K562 (cell line): ENCODE data around the gene MPHOSPH9. TPM values are rescaled to one million over a fixed set of nuclear protein-coding genes. Genes with fewer than 3 reads are reported as not detected.

ENCODE experiments used
- DMBX1 ChIP-seq: fragments of 250-450 bp; sonication (Bioruptor Pico); IDR thresholded peaks from 2 replicates; pipeline ENCODE4 v1.8.0; 2022; ENCODE audit warnings: inconsistent platforms, mild to moderate bottlenecking, moderate library complexity, borderline replicate concordance
- FOXP1 ChIP-seq: sonication (generic); formaldehyde crosslinking; IDR thresholded peaks from 2 replicates; pipeline ENCODE4 v1.8.0; 2022; ENCODE audit warnings: mild to moderate bottlenecking, missing genetic modification reagents
- MCM2 ChIP-seq: fragments of 450-650 bp; IDR thresholded peaks from 2 replicates; pipeline ENCODE4 v1.6.1; 2017; ENCODE audit warnings: low read depth, mild to moderate bottlenecking
- MCM3 ChIP-seq: fragments of 450-650 bp; IDR thresholded peaks from 2 replicates; pipeline ENCODE4 v1.6.1; 2016
- NR1H2 ChIP-seq: sonication (generic); formaldehyde crosslinking; IDR thresholded peaks from 2 replicates; pipeline ENCODE4 v1.4.0; 2020; ENCODE audit warnings: mild to moderate bottlenecking, missing genetic modification reagents
- PCBP1 ChIP-seq: fragments of 200-400 bp; formaldehyde crosslinking; IDR thresholded peaks from 2 replicates; pipeline ENCODE4 v1.6.1; 2018; ENCODE audit warnings: mild to moderate bottlenecking, low read depth, low read length; ENCODE audit not compliant: poor library complexity, severe bottlenecking
- PML ChIP-seq: IDR thresholded peaks from 2 replicates; pipeline ENCODE4 v1.6.1; 2012; ENCODE audit warnings: low read length, inconsistent platforms
- SNAPC5 ChIP-seq: fragments of 250-450 bp; sonication (Bioruptor Pico); IDR thresholded peaks from 2 replicates; pipeline ENCODE4 v1.8.0; 2021; ENCODE audit warnings: moderate library complexity, mild to moderate bottlenecking, inconsistent platforms
- SUPT5H ChIP-seq: fragments of 450-650 bp; IDR thresholded peaks from 2 replicates; pipeline ENCODE4 v1.6.1; 2016
- TFAM ChIP-seq: fragments of 250-450 bp; sonication (Bioruptor Pico); conservative IDR thresholded peaks from 2 replicates; pipeline ENCODE4 v1.5.0; 2021; ENCODE audit warnings: mild to moderate bottlenecking, moderate library complexity
- ZBTB1 ChIP-seq: sonication (generic); formaldehyde crosslinking; IDR thresholded peaks from 2 replicates; pipeline ENCODE4 v1.8.1; 2023; ENCODE audit warnings: missing genetic modification reagents, low read depth, mild to moderate bottlenecking, borderline replicate concordance
- ZBTB40 ChIP-seq, 2 experiments: fragments of 450-650 bp in 1 of 2; sonication (generic) in 1 of 2; formaldehyde crosslinking in 1 of 2; IDR thresholded peaks; 2 replicates each; pipeline versions ENCODE4 v1.7.1 to v1.9.0; 2016 to 2022; ENCODE audit warnings: inconsistent platforms in 1 of 2, mild to moderate bottlenecking in 1 of 2, missing genetic modification reagents in 1 of 2
- ZNF217 ChIP-seq: sonication (generic); formaldehyde crosslinking; IDR thresholded peaks from 2 replicates; pipeline ENCODE4 v1.8.0; 2022; ENCODE audit warnings: mild to moderate bottlenecking, missing genetic modification reagents
- ZNF24 ChIP-seq: fragments of 450-650 bp; IDR thresholded peaks from 2 replicates; pipeline ENCODE4 v1.6.1; 2016
- ZNF764 ChIP-seq: fragments of 250-450 bp; sonication (Bioruptor Pico); IDR thresholded peaks from 2 replicates; pipeline ENCODE4 v1.4.0; 2020; ENCODE audit warnings: low read depth, mild to moderate bottlenecking, moderate library complexity
- polyA plus RNA-seq, 8 experiments: library from polyadenylated mRNA; depleted of rRNA in 4 of 8; stranded (reverse) in 5 of 8; unstranded in 3 of 8; fragments of >200 nt; fragmentation: Nextera tagmentation in 2 of 8; fragmentation: Illumina TruSeq in 1 of 8; extraction: Ambion mirVana in 2 of 8; extraction: Trizol in 1 of 8; gene quantifications; 2 replicates each; pipeline versions ENCODE4 v1.2.1 to v1.2.3, GENCODE V29; 2011 to 2014; ENCODE audit warnings: inconsistent platforms in 1 of 8, missing spikeins in 1 of 8
- total RNA-seq, 7 experiments: library from RNA; depleted of rRNA in 6 of 7; stranded (reverse); fragments of >200 nt in 6 of 7; fragmentation: Illumina TruSeq in 2 of 7; extraction: Trizol in 2 of 7; gene quantifications; 2 replicates each; pipeline versions ENCODE4 v1.2.1 to v1.2.3, GENCODE V29; 2011 to 2021; ENCODE audit warnings: low replicate concordance in 1 of 7
- TF ChIP-seq, protein P1 (sequence below): fragments of 450-650 bp; conservative IDR thresholded peaks from 2 replicates; pipeline ENCODE4 v1.6.1; 2016; ENCODE audit warnings: missing genetic modification characterization, low read depth, mild to moderate bottlenecking, control low read depth, missing compliant biosample characterization
- TF ChIP-seq, protein P2 (sequence below): fragments of 250-450 bp; sonication (Bioruptor Pico); IDR thresholded peaks from 2 replicates; pipeline ENCODE4 v1.8.0; 2022; ENCODE audit warnings: moderate library complexity, mild to moderate bottlenecking, inconsistent platforms

MPHOSPH9 gene
- total and polyA plus RNA-seq, 9 of the 15 experiments (the other 6 are each of a cell fraction or from before 2014, with no cell fraction given), result 14.2 to 103 (median 54.5) TPM

GRCh38 chr12:123150744-123151456, 82.0 kb downstream of the MPHOSPH9 start, which contains the start of gene PITPNM2 (continued):
- TF ChIP-seq, protein P1, sequence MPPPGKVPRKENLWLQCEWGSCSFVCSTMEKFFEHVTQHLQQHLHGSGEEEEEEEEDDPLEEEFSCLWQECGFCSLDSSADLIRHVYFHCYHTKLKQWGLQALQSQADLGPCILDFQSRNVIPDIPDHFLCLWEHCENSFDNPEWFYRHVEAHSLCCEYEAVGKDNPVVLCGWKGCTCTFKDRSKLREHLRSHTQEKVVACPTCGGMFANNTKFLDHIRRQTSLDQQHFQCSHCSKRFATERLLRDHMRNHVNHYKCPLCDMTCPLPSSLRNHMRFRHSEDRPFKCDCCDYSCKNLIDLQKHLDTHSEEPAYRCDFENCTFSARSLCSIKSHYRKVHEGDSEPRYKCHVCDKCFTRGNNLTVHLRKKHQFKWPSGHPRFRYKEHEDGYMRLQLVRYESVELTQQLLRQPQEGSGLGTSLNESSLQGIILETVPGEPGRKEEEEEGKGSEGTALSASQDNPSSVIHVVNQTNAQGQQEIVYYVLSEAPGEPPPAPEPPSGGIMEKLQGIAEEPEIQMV (tag), result no peak
- no peak for TF ChIP-seq ZNF764 (CRISPR knock-in tag)
- no peak for TF ChIP-seq TFAM
- TF ChIP-seq ZBTB40 (IDR thresholded peaks at IDR 0.05), result no peak
- no peak for TF ChIP-seq ZBTB40 (CRISPR knock-in tag; IDR thresholded peaks at IDR 0.05)
- TF ChIP-seq MCM2, result no peak
- no peak for TF ChIP-seq ZBTB1 (CRISPR knock-in tag)
- TF ChIP-seq MCM3, result no peak
- no peak for TF ChIP-seq PCBP1
- no peak for TF ChIP-seq DMBX1 (CRISPR knock-in tag)
- no peak for TF ChIP-seq SUPT5H
- TF ChIP-seq ZNF217 (CRISPR knock-in tag), result no peak
- TF ChIP-seq SNAPC5 (CRISPR knock-in tag), result no peak
- no peak for TF ChIP-seq FOXP1
- TF ChIP-seq NR1H2 (CRISPR knock-in tag), result no peak
- TF ChIP-seq PML, result no peak
- TF ChIP-seq, protein P2, sequence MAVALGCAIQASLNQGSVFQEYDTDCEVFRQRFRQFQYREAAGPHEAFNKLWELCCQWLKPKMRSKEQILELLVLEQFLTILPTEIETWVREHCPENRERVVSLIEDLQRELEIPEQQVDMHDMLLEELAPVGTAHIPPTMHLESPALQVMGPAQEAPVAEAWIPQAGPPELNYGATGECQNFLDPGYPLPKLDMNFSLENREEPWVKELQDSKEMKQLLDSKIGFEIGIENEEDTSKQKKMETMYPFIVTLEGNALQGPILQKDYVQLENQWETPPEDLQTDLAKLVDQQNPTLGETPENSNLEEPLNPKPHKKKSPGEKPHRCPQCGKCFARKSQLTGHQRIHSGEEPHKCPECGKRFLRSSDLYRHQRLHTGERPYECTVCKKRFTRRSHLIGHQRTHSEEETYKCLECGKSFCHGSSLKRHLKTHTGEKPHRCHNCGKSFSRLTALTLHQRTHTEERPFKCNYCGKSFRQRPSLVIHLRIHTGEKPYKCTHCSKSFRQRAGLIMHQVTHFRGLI (CRISPR knock-in tag), result no peak
- no peak for TF ChIP-seq ZNF24
